ENCODE results near the gene ZBED4. TPM values are rescaled to one million over a fixed set of nuclear protein-coding genes. Genes with fewer than 3 reads are reported as not detected.
"Not testable (repeated sequence)": the region's sequence is repeated elsewhere in the genome, so short reads cannot be mapped to it uniquely, and the experiment has no call there.

The ZBED4 gene
- total RNA-seq, 2 experiments from 2014 or later: 14.8 to 15.0 TPM

- CTCF ChIA-PET: no interaction called here
- no peaks in the 10 kb centered on the region for H3K36me3 ChIP-seq (ENCODE audit: insufficient read depth, low read length)
- POLR2A ChIA-PET: no interaction called here
- Mint-ChIP-seq H3K4me1 (ENCODE audit: low read depth) (peaks cover 36% of the 10 kb centered on the region), H3K4me3 (peak overlapping the region; percentile 83), H3K27me3 (peaks cover 3% of the 10 kb centered on the region), H3K36me3 (ENCODE audit: low read depth) (peaks cover 10% of the 10 kb centered on the region), H3K9me3 (no peaks in the 10 kb centered on the region), H3K27ac (peak overlapping the region; percentile 20)
- H3K9me3 ChIP-seq (ENCODE audit: control insufficient read depth in 1 of 2, insufficient read depth in 1 of 2, low read length in 2 of 2): no peaks in the 10 kb centered on the region
- H3K27ac ChIP-seq (ENCODE audit: low read depth in 1 of 2, low read length in 2 of 2): no peak overlapping the region
- ATAC-seq (ENCODE audit: poor library complexity) (no peak), DNase-seq (no peak)
- peaks cover 47% of the 10 kb centered on the region for H3K4me1 ChIP-seq (ENCODE audit: insufficient read depth, low read length)
- H3K4me3 ChIP-seq (ENCODE audit: low read length): peak overlapping the region; percentile 50
- no peak for TF ChIP-seq CTCF (IDR thresholded peaks at IDR 0.05)
- no peaks in the 10 kb centered on the region for H3K27me3 ChIP-seq (ENCODE audit: control insufficient read depth in 1 of 2, insufficient read depth in 2 of 2, low read length in 2 of 2)
- intact Hi-C loops (cut with DNase I, micrococcal nuclease): loop anchor here (5.0 to 10.0 kb wide), 2 partner anchors 45 to 67 kb away; partner anchors contain the start of genes ALG12 (in 1 of the 2) and CRELD2 (in 1 of the 2)
Measured at GRCh38 chr22:49850021-49850911, 3.4 kb upstream of the ZBED4 start.

GRCh38 chr22:49850959-49851802, 2.5 kb upstream of the ZBED4 start:
- POLR2A ChIA-PET: no interaction called here
- no peak overlapping the region for H3K27ac ChIP-seq (ENCODE audit: low read depth in 1 of 2, low read length in 2 of 2)
- DNase-seq (no peak), ATAC-seq (ENCODE audit: poor library complexity) (no peak)
- Mint-ChIP-seq H3K27ac (peak overlapping the region; percentile 74), H3K27me3 (peaks cover 3% of the 10 kb centered on the region), H3K4me1 (ENCODE audit: low read depth) (peaks cover 45% of the 10 kb centered on the region), H3K36me3 (ENCODE audit: low read depth) (peaks cover 10% of the 10 kb centered on the region), H3K4me3 (peak overlapping the region; percentile 83), H3K9me3 (no peaks in the 10 kb centered on the region)
- no peaks in the 10 kb centered on the region for H3K36me3 ChIP-seq (ENCODE audit: insufficient read depth, low read length)
- H3K9me3 ChIP-seq (ENCODE audit: control insufficient read depth in 1 of 2, insufficient read depth in 1 of 2, low read length in 2 of 2): no peaks in the 10 kb centered on the region
- intact Hi-C loops (cut with DNase I, micrococcal nuclease): loop anchor here (5.0 to 10.0 kb wide), 2 partner anchors 46 to 66 kb away; partner anchors contain the start of genes ALG12 (in 1 of the 2) and CRELD2 (in 1 of the 2)
- H3K4me3 ChIP-seq (ENCODE audit: low read length): no peak overlapping the region
- H3K4me1 ChIP-seq (ENCODE audit: insufficient read depth, low read length): peaks cover 56% of the 10 kb centered on the region
- CTCF ChIA-PET: no interaction called here
- no peaks in the 10 kb centered on the region for H3K27me3 ChIP-seq (ENCODE audit: control insufficient read depth in 1 of 2, insufficient read depth in 2 of 2, low read length in 2 of 2)
- TF ChIP-seq CTCF (IDR thresholded peaks at IDR 0.05): no peak

DNA sequence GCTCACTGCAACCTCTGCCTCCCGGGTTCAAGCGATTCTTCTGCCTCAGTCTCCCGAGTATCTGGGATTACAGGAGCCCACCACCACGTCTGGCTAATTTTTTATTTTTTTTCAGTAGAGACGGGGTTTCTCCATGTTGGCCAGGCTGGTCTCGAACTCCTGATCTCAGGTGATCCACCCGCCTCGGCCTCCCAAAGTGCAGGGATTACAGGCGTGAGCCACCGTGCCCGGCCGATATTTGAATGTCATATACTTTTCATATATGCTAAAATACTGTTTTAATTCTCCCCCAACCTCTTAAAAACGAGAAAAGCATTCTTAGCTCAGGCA, 1.1 kb upstream of the ZBED4 start:
- H3K36me3 ChIP-seq (ENCODE audit: insufficient read depth, low read length); H3K27me3 Mint-ChIP-seq; CTCF ChIA-PET; H3K9me3 ChIP-seq (ENCODE audit: control insufficient read depth in 1 of 2, insufficient read depth in 1 of 2, low read length in 2 of 2); DNase-seq; ATAC-seq (ENCODE audit: poor library complexity); H3K27me3 ChIP-seq (ENCODE audit: control insufficient read depth in 1 of 2, insufficient read depth in 2 of 2, low read length in 2 of 2); H3K9me3 Mint-ChIP-seq: not testable (repeated sequence)
- Mint-ChIP-seq H3K4me3 (peak overlapping the region; percentile 79), H3K4me1 (ENCODE audit: low read depth) (peaks cover 42% of the 10 kb centered on the region), H3K27ac (peak overlapping the region; percentile 76), H3K36me3 (ENCODE audit: low read depth) (peaks cover 10% of the 10 kb centered on the region)
- POLR2A ChIA-PET: interaction anchor here (1.0 to 1.4 kb wide), 2 partner anchors 26 to 48 kb away, joined by 3 to 4 read pairs; no protein-coding TSS in a partner anchor
- intact Hi-C loops (cut with DNase I, micrococcal nuclease): loop anchor here (2.0 to 10.0 kb wide), 3 partner anchors 48 to 66 kb away; partner anchors contain the start of genes ALG12 (in 2 of the 2) and CRELD2 (in 2 of the 2)
- Histone ChIP-seq H3K27ac (ENCODE audit: low read depth in 1 of 2, low read length in 2 of 2) (peak overlapping the region in 1 of 2 donors; percentile 88), H3K4me3 (ENCODE audit: low read length) (peak overlapping the region; percentile 54), H3K4me1 (ENCODE audit: insufficient read depth, low read length) (peaks cover 69% of the 10 kb centered on the region)
